ENCODE data around the gene OR10P1.

Gene OR10P1

GRCh38 chr12:55686366-55687010 is 49.8 kb downstream of the OR10P1 start:
- no peak for DNase-seq
